Measurements from ENCODE around the gene CAB39L.

Gene CAB39L

GRCh38 chr13:49315756-49316482, 127.9 kb downstream of the CAB39L start:
- Histone ChIP-seq H3K36me3 (ENCODE audit: control insufficient read depth in 1 of 2, insufficient read depth in 2 of 2, low read length in 2 of 2) (peaks cover 0 to 2% of the 10 kb centered on the region in 2 experiments), H2BK5ac (ENCODE audit: low read depth, low read length, poor library complexity) (no peak overlapping the region)

GRCh38 chr13:49315036-49315565, 128.8 kb downstream of the CAB39L start:
- no peak overlapping the region for H3K4me2 ChIP-seq (ENCODE audit: low read length)
- no peak overlapping the region for H3K9ac ChIP-seq (ENCODE audit: low read length)
- no peak overlapping the region for H2BK120ac ChIP-seq (ENCODE audit: insufficient read depth, low read length, poor library complexity)
- H3K4me3 ChIP-seq (ENCODE audit: low read depth, low read length): no peak overlapping the region
- no peak overlapping the region for H3K27ac ChIP-seq (ENCODE audit: low read depth, low read length)
- H3K14ac ChIP-seq (ENCODE audit: low read length): no peak overlapping the region
- H4K91ac ChIP-seq (ENCODE audit: low read depth, low read length): no peak overlapping the region
- H3K27me3 ChIP-seq (ENCODE audit: insufficient read depth, low read length): no peaks in the 10 kb centered on the region
- H3K9me3 ChIP-seq (ENCODE audit: insufficient read depth, low read depth, low read length): no peaks in the 10 kb centered on the region
- H2BK12ac ChIP-seq (ENCODE audit: low read length): no peak overlapping the region
- peaks cover 8% of the 10 kb centered on the region in 2 experiments for H3K4me1 ChIP-seq (ENCODE audit: control insufficient read depth in 1 of 2, insufficient read depth in 2 of 2, low read length in 2 of 2)
- no peak overlapping the region for H4K8ac ChIP-seq (ENCODE audit: low read depth, low read length)
- no CpG with 5 or more reads among the region's 3 CpGs for WGBS (ENCODE audit: extremely low coverage, insufficient coverage, insufficient read length)
- H3K23ac ChIP-seq (ENCODE audit: low read length): no peak overlapping the region
- H2BK5ac ChIP-seq (ENCODE audit: low read depth, low read length, poor library complexity): no peak overlapping the region
- H3K36me3 ChIP-seq (ENCODE audit: control insufficient read depth in 1 of 2, insufficient read depth in 2 of 2, low read length in 2 of 2): peaks cover 2 to 7% of the 10 kb centered on the region in 2 experiments
- peaks cover 7% of the 10 kb centered on the region for H3K79me1 ChIP-seq (ENCODE audit: low read length)
- no peak for DNase-seq
- H2AK5ac ChIP-seq (ENCODE audit: low read length): no peak overlapping the region
- H3K18ac ChIP-seq (ENCODE audit: low read length): no peak overlapping the region
- no peak overlapping the region for H2AFZ ChIP-seq (ENCODE audit: insufficient read depth, low read length, poor library complexity)
- no peak overlapping the region for H3K4ac ChIP-seq (ENCODE audit: low read depth, low read length)
- H4K12ac ChIP-seq (ENCODE audit: low read depth, low read length): no peak overlapping the region
- peaks cover 2% of the 10 kb centered on the region for H3K79me2 ChIP-seq (ENCODE audit: control insufficient read depth, insufficient read depth, low read length, poor library complexity)

More at GRCh38 chr13:49315756-49316482, 127.9 kb downstream of the CAB39L start:
- Histone ChIP-seq H3K4ac (ENCODE audit: low read depth, low read length) (no peak overlapping the region), H4K8ac (ENCODE audit: low read depth, low read length) (no peak overlapping the region), H3K4me2 (ENCODE audit: low read length) (no peak overlapping the region), H2BK12ac (ENCODE audit: low read length) (no peak overlapping the region), H3K79me2 (ENCODE audit: control insufficient read depth, insufficient read depth, low read length, poor library complexity) (peaks cover 2% of the 10 kb centered on the region), H3K18ac (ENCODE audit: low read length) (no peak overlapping the region), H2AFZ (ENCODE audit: insufficient read depth, low read length, poor library complexity) (no peak overlapping the region), H2AK5ac (ENCODE audit: low read length) (no peak overlapping the region), H3K23ac (ENCODE audit: low read length) (no peak overlapping the region), H3K9me3 (ENCODE audit: insufficient read depth, low read depth, low read length) (no peaks in the 10 kb centered on the region), H4K12ac (ENCODE audit: low read depth, low read length) (no peak overlapping the region), H4K91ac (ENCODE audit: low read depth, low read length) (no peak overlapping the region), H3K27ac (ENCODE audit: low read depth, low read length) (no peak overlapping the region), H3K4me3 (ENCODE audit: low read depth, low read length) (no peak overlapping the region), H3K27me3 (ENCODE audit: insufficient read depth, low read length) (no peaks in the 10 kb centered on the region), H3K79me1 (ENCODE audit: low read length) (peaks cover 7% of the 10 kb centered on the region), H3K9ac (ENCODE audit: low read length) (no peak overlapping the region), H3K4me1 (ENCODE audit: control insufficient read depth in 1 of 2, insufficient read depth in 2 of 2, low read length in 2 of 2) (peaks cover 8% of the 10 kb centered on the region in 2 experiments), H3K14ac (ENCODE audit: low read length) (no peak overlapping the region), H2BK120ac (ENCODE audit: insufficient read depth, low read length, poor library complexity) (no peak overlapping the region)
- no CpG with 5 or more reads among the region's 5 CpGs for WGBS (ENCODE audit: extremely low coverage, insufficient coverage, insufficient read length)
- DNase-seq: no peak

- WGBS (ENCODE audit: extremely low coverage, insufficient coverage, insufficient read length): no CpG with 5 or more reads among the region's 6 CpGs
- peaks cover 5 to 10% of the 10 kb centered on the region in 2 experiments for H3K36me3 ChIP-seq (ENCODE audit: control insufficient read depth in 1 of 2, insufficient read depth in 2 of 2, low read length in 2 of 2)
- DNase-seq: no peak
These were observed 129.5 kb downstream of the CAB39L start for GRCh38 chr13:49314344-49314882.

GRCh38 chr13:49311816-49312215, 132.0 kb downstream of the CAB39L start:
- Histone ChIP-seq H3K36me3 (ENCODE audit: control insufficient read depth in 1 of 2, insufficient read depth in 2 of 2, low read length in 2 of 2) (peaks cover 5 to 10% of the 10 kb centered on the region in 2 experiments), H2AK5ac (ENCODE audit: low read length) (no peak overlapping the region), H2BK120ac (ENCODE audit: insufficient read depth, low read length, poor library complexity) (no peak overlapping the region), H3K27ac (ENCODE audit: low read depth, low read length) (no peak overlapping the region), H3K79me2 (ENCODE audit: control insufficient read depth, insufficient read depth, low read length, poor library complexity) (peaks cover 2% of the 10 kb centered on the region), H4K91ac (ENCODE audit: low read depth, low read length) (no peak overlapping the region), H3K9me3 (ENCODE audit: insufficient read depth, low read depth, low read length) (no peaks in the 10 kb centered on the region), H3K18ac (ENCODE audit: low read length) (no peak overlapping the region), H2BK12ac (ENCODE audit: low read length) (no peak overlapping the region), H3K79me1 (ENCODE audit: low read length) (peaks cover 12% of the 10 kb centered on the region), H3K4me1 (ENCODE audit: control insufficient read depth in 1 of 2, insufficient read depth in 2 of 2, low read length in 2 of 2) (peaks cover 14 to 15% of the 10 kb centered on the region in 2 experiments), H2AFZ (ENCODE audit: insufficient read depth, low read length, poor library complexity) (no peak overlapping the region), H3K23ac (ENCODE audit: low read length) (no peak overlapping the region), H3K27me3 (ENCODE audit: insufficient read depth, low read length) (no peaks in the 10 kb centered on the region), H3K9ac (ENCODE audit: low read length) (no peak overlapping the region), H4K12ac (ENCODE audit: low read depth, low read length) (no peak overlapping the region), H2BK5ac (ENCODE audit: low read depth, low read length, poor library complexity) (no peak overlapping the region), H3K14ac (ENCODE audit: low read length) (no peak overlapping the region), H3K4ac (ENCODE audit: low read depth, low read length) (no peak overlapping the region), H3K4me3 (ENCODE audit: low read depth, low read length) (no peak overlapping the region), H3K4me2 (ENCODE audit: low read length) (no peak overlapping the region), H4K8ac (ENCODE audit: low read depth, low read length) (no peak overlapping the region)
- no CpG with 5 or more reads among the region's 6 CpGs for WGBS (ENCODE audit: extremely low coverage, insufficient coverage, insufficient read length)
- no peak for DNase-seq

More at GRCh38 chr13:49314344-49314882, 129.5 kb downstream of the CAB39L start:
- peaks cover 2% of the 10 kb centered on the region for H3K79me2 ChIP-seq (ENCODE audit: control insufficient read depth, insufficient read depth, low read length, poor library complexity)
- peak overlapping the region; percentile 66 for H3K27ac ChIP-seq (ENCODE audit: low read depth, low read length)
- peak overlapping the region; percentile 46 for H3K14ac ChIP-seq (ENCODE audit: low read length)
- H3K4me2 ChIP-seq (ENCODE audit: low read length): peak overlapping the region; percentile 15
- no peak overlapping the region for H3K18ac ChIP-seq (ENCODE audit: low read length)
- peak overlapping the region; percentile 25 for H2BK5ac ChIP-seq (ENCODE audit: low read depth, low read length, poor library complexity)
- no peak overlapping the region for H3K9ac ChIP-seq (ENCODE audit: low read length)
- peak overlapping the region; percentile 59 for H4K91ac ChIP-seq (ENCODE audit: low read depth, low read length)
- H4K12ac ChIP-seq (ENCODE audit: low read depth, low read length): peak overlapping the region; percentile 23
- peak overlapping the region; percentile 52 for H2BK120ac ChIP-seq (ENCODE audit: insufficient read depth, low read length, poor library complexity)
- no peak overlapping the region for H3K4me3 ChIP-seq (ENCODE audit: low read depth, low read length)
- H3K4ac ChIP-seq (ENCODE audit: low read depth, low read length): peak overlapping the region; percentile 19
- H2AK5ac ChIP-seq (ENCODE audit: low read length): peak overlapping the region; percentile 59
- no peak overlapping the region for H3K23ac ChIP-seq (ENCODE audit: low read length)
- no peaks in the 10 kb centered on the region for H3K9me3 ChIP-seq (ENCODE audit: insufficient read depth, low read depth, low read length)
- peaks cover 7% of the 10 kb centered on the region for H3K79me1 ChIP-seq (ENCODE audit: low read length)
- peak overlapping the region; percentile 58 for H2AFZ ChIP-seq (ENCODE audit: insufficient read depth, low read length, poor library complexity)
- H2BK12ac ChIP-seq (ENCODE audit: low read length): peak overlapping the region; percentile 43
- H3K4me1 ChIP-seq (ENCODE audit: control insufficient read depth in 1 of 2, insufficient read depth in 2 of 2, low read length in 2 of 2): peaks cover 8% of the 10 kb centered on the region in 2 experiments
- H4K8ac ChIP-seq (ENCODE audit: low read depth, low read length): peak overlapping the region; percentile 12
- H3K27me3 ChIP-seq (ENCODE audit: insufficient read depth, low read length): no peaks in the 10 kb centered on the region

Data from trophoblast cell (in vitro differentiated cells and primary cell).